ENCODE data around the gene STARD4. TPM values are rescaled to one million over a fixed set of nuclear protein-coding genes. Genes with fewer than 3 reads are reported as not detected.

STARD4 gene
- polyA plus RNA-seq (2013, experiment 1 of 2; ENCODE audit: insufficient read length): 35.7 TPM
- 34.6 TPM for polyA plus RNA-seq (2013, experiment 2 of 2; ENCODE audit: insufficient read length)

DNA sequence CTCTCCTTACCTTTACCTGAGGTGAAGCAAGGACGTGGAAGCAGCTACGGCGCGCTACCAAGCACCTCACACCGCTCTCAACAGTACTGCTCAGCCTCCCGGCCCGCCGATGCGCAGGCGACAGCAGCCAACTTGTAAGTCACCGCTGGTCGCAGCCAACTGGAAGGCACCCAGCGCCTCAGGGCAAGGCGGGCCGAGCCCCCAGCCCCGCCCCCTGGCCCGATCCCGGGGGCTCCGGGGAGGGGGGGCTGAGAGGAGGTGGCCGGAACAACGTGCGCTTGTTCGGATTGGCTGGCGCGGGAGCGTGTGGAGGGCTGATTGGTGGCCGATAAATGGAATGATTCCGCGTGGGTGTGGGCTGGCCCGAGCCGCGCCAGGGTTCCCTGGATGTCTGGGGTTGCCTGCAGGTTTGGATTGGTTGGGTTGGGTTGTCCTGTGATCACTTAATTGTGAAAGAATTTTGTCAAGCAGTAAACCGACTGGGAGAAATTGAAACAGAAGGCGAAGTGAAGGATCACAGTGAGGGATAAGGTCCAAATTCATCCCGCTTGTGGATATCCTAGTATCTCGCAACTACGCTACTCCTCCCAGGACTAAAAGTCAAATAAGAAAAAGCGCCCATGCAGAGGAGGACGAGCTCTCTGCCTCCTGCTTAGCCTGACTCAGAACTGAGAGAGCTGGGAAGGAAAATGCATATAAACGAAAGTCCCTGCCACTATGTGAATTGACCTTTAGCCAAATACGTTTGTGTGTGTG is at the start of gene STARD4:
Gene STARD4 (minus strand): TSS at position 161 of the 756 bp plus-strand sequence. CDS start 5,102 bp downstream, outside the sequence.
- peak; percentile 98 for DNase-seq

GRCh38 chr5:111559680-111560079 is 47.3 kb upstream of the STARD4 start:
- DNase-seq: no peak

- DNase-seq: no peak
Measured at GRCh38 chr5:111557686-111558085, 45.4 kb upstream of the STARD4 start.

GRCh38 chr5:111557111-111557510 is 44.8 kb upstream of the STARD4 start:
- DNase-seq: no peak

DNA sequence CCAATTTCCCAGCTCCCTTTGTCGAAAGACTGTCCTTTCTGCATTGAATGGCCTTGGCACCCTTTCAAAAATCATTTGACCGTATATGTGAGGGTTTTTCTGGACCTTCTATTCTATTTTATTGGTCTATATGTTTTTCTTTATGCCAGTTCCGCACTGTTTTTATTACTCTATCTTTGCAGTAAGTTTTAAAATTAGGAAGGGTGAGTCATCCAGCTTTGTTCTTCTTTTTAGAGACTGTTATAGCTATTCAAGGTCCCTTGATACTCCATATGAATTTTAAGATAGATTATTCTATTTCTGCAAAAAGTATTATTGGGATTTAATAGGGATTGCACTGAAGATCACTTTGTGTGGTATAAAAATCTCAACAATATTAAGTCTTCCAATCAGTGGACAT is 44.2 kb upstream of the STARD4 start:
- no peak for DNase-seq

DNA sequence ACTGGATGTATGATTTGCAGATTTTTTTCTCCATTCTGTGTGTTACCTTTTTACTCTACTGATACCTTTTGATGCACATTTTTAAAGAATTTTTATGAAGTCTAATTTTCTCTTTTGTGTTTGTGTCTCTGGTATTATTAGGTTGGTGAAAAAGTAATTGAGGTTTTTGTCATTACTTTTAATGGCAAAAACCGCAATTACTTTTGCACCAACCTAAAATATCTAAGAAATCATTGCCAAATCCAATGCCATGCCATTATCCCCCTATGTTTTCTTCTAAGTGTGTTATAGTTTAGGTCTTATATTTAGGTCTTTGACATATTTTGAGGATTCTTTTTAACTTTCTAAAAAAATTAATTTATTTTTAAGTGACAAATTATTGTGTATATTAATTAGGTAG is 43.4 kb upstream of the STARD4 start:
- DNase-seq: no peak

DNA sequence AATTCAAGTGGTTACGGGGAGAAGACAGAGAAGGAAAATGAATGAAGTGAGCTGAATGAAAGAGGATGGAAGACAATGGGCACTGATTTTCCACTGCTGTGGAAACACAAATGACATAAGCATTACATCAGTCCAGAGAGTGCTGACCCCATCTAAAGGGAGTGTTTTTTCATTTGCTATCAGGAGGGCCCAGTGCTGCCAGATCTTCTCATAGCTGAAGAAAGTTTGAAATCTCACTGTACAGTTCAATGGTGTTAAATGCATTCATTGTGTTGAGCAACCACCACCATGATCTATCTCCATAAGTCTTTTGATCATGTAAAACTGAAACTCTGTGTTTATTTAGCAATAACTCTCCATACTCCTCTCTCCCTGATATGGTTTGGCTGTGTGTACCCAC is 41.5 kb upstream of the STARD4 start:
- DNase-seq: no peak

DNA sequence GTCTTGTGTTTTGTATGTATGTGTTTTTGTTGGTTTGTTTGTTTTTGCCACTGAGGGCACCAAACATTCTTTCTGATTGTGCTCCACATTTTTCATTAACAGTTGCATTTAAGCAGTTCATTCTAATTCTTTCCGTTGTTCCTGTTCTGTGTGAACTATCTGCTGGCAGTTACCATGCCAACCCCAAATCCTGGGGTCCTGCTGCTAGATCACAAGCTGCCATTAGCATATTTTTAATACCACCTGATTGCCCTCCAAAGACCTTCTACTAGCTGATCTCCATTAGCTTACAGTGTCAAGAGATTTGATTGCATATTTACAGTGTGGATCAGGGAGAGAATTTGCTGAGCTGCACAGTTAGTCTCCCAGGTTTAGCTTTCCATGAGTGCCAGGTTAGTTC is 40.6 kb upstream of the STARD4 start:
- DNase-seq: no peak

DNA sequence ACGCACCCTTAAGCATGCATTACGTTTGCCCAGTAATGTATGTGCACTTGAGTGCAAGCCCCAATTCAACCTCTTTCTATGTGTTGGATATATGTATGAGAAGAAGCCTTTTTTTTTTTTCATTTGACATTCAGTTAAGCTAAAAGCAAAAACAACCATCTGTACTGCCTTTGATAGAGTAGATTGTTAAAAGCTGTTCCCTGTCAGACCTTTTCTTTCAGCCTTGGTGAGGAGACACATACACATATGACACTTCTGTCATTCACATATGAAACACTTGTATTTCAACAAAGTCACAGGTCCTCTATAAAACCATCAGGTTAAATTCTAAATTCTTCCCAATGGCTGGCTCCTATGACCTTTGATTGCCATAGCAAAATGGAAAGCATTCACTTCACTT is 40.2 kb upstream of the STARD4 start:
- no peak for DNase-seq

GRCh38 chr5:111551569-111552275 is 39.4 kb upstream of the STARD4 start:
- DNase-seq: no peak

DNA sequence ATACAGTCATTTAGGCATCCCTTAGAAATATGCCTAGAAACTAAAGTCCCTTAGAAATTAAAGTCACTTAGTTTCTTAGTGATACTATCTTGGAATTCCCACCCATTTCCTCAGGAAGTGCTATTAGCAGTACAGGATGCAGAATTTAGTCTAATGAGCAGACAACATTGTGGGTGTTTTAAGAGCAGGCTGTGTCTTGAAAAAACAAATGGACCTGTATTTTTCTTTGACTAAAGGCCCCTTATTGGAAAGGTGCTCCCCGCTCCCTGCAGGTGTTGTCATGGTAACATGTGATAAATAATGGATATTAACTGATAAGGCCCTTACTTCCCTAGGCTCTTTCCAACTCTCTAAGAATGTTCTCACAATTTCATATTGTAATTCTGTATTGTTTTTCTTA is 38.8 kb upstream of the STARD4 start:
- no peak for DNase-seq

DNA sequence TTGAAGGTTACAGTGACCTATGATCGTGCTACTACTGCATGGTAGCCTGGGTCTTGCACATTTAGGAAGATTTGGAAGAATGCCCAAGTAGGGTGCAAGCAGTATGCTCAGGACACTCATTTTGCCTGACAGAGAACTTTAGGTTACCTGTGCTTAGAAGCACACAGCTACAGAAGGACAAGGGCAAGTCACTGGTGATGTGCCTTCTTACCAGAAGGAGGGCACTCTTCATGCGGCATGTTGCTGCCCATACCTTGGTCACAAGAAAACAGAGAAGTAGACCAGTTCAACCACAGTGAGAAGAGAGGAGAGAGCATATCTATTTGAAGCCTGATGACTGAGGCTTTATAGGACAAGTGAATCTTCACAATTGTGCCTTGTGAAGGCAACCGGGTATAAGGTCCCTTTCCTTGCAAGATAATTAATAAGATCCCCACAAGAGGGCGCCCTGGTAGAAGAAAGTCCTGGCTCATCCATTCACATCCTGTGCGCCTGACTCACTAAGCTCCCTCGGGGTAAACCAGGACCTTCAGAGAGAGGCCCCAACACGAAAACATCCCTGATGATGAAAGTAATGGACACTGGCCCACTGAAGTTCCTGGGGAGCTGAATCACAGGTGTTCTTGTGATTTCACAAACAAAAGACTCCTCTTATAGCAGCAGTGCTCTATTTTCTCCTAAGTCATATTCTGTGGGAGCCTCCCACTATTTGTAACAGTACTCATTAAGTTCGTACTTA is 38.1 kb upstream of the STARD4 start:
- peak; percentile 96 for DNase-seq

DNA sequence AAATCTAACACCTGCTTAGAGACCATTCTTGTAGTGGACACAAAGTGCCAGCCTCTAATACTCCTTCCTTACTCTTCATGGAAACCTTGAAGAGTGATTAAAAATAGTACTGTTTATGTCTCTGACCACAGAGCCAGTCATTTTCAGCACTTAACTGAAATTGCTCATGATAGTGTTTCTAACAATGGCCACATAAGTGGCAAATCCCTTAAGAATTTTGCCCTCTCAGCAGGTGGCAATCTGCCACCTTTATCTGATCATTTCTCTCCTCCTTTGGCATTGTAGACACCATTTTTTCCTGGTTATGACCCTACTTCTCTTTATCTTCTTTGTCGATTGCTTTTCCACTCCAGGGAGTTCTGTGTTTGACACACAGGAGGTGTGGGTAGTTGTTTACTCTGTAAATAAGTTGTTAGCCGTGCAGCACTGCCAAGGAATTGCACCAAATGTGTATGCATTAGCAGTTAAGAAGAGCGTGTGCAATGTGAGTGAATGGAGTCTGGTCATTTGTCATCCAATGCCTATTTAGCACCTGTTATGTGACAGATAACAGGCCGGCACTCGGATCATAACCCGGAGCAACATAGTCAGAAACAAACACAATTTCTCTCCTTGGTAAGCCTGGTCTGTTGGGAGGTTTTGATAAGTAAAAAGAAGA is 36.8 kb upstream of the STARD4 start:
- DNase-seq: no peak

GRCh38 chr5:111548348-111548950 is 36.1 kb upstream of the STARD4 start:
- DNase-seq: no peak

DNA sequence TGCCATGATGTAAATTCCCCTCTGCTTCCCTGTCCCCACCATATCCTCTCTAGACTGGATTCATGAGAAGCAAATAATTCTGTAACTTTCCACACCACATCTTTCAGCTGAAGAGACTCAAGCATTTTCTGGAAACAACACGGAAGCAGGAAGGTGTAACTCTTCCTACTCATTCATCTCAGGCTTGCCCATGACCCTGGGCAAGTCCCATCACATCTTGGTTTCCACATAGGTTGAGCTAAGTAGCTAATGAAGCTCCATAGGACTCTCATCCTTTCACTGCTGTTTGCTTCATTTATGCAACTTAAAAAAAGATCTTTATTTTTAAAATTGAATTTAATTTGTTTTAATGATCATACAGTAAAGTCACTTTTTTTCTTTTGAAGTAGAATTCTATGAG is 32.7 kb upstream of the STARD4 start:
- DNase-seq: no peak

GRCh38 chr5:111537141-111538024 is 25.0 kb upstream of the STARD4 start:
- DNase-seq: no peak

- no peak for DNase-seq
Measured at GRCh38 chr5:111535879-111536549, 23.7 kb upstream of the STARD4 start.

DNA sequence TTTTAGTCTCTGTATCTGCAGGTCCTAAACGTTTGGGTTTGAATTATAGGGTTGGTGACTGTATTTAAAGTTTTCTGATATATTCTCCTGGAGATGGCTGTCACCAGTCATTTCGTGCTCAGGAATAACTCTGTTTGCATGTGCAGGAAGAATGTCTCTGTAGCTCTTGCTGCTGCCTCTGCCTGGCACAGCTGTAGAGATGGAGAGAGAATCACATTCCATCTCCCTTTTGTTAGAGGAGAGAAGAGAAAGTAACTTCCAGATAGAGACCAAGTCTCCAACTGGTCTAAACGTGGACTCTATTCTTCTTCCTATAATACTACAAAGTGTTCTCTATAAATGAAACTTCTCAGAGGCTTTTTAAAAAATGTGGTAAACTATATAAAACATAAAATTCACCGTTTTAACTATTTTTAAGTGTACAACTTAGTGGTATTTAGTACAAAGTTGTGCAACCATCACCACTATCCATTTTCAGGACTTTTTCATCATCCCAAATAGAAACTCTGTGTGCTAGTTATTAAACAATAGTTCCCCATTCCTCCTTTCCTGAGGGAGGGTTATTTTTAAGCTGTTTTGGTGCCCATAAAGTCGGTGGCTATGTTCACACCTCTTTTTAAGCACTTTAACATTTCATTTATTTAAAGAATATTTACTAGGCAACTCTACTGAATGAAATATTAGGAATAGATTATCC is 20.7 kb upstream of the STARD4 start:
- no peak for DNase-seq

GRCh38 chr5:111530298-111530740 is 18.0 kb upstream of the STARD4 start:
- peak; percentile 82 for DNase-seq

GRCh38 chr5:111528056-111528455 is 15.7 kb upstream of the STARD4 start:
- no peak for DNase-seq
